ENCODE data around the gene C1orf198.
A peak's percentile ranks its signal among the peaks of the same experiment; 100 is the strongest.

Gene C1orf198

GRCh38 chr1:230792691-230793462, 75.4 kb downstream of the C1orf198 start:
- TF ChIP-seq, protein P1, sequence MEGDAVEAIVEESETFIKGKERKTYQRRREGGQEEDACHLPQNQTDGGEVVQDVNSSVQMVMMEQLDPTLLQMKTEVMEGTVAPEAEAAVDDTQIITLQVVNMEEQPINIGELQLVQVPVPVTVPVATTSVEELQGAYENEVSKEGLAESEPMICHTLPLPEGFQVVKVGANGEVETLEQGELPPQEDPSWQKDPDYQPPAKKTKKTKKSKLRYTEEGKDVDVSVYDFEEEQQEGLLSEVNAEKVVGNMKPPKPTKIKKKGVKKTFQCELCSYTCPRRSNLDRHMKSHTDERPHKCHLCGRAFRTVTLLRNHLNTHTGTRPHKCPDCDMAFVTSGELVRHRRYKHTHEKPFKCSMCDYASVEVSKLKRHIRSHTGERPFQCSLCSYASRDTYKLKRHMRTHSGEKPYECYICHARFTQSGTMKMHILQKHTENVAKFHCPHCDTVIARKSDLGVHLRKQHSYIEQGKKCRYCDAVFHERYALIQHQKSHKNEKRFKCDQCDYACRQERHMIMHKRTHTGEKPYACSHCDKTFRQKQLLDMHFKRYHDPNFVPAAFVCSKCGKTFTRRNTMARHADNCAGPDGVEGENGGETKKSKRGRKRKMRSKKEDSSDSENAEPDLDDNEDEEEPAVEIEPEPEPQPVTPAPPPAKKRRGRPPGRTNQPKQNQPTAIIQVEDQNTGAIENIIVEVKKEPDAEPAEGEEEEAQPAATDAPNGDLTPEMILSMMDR (conservative IDR thresholded peaks at IDR 0.05) = peak; percentile 26
- no peak for TF ChIP-seq ZFX (IDR thresholded peaks at IDR 0.05)
- no peak overlapping the region for H3K27ac ChIP-seq

GRCh38 chr1:230791986-230792564, 76.2 kb downstream of the C1orf198 start:
- H3K27ac ChIP-seq = no peak overlapping the region
- no peak for TF ChIP-seq ZFX (IDR thresholded peaks at IDR 0.05)
- TF ChIP-seq, protein P1 (conservative IDR thresholded peaks at IDR 0.05) = no peak

DNA sequence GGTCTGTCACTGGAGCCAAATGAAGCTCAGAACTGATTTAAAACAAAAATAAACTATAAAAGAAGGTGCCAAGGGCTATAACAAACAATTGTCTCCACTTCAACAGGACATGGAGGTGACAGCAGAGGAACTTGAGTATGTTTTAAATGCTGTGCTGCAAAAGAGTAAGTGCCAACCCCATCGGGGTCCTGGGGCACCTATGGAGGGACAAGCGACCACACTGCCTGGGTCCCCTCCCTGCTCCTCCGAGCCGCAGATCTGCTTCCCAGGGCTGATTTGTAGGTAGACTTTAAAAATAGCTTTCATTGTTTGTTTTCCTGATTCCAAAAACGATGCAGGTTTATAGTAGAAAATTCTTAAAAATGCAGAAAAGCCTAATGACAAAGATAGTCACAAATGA, 78.3 kb downstream of the C1orf198 start:
- no peak overlapping the region for H3K27ac ChIP-seq
- no peak for TF ChIP-seq ZFX (IDR thresholded peaks at IDR 0.05)

GRCh38 chr1:230788561-230789275, 79.6 kb downstream of the C1orf198 start:
- no peak for TF ChIP-seq ZFX (IDR thresholded peaks at IDR 0.05)
- TF ChIP-seq, protein P1 (conservative IDR thresholded peaks at IDR 0.05) = no peak
- H3K27ac ChIP-seq = no peak overlapping the region

DNA sequence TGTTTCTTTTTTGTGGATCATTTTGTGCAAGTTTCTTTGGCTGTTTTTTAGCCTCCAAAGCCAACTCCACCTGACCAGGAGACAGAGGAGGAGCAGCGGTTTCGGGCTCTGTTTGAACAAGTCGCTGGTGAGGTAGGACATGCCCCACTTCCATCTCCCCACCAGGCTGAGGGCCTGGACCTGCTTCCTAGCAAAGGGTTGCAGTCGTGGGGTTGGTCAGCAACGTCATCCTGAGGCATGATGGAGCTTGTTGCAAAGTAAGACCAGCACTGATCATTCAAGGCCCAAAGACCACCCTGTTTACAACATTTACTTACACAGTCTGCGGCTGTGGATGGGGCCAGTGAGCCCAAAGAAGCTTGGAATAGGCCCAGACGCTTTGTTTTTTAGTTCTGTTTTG, 80.8 kb downstream of the C1orf198 start:
- H3K27ac ChIP-seq = no peak overlapping the region
- TF ChIP-seq, protein P1 (conservative IDR thresholded peaks at IDR 0.05) = no peak
- no peak for TF ChIP-seq ZFX (IDR thresholded peaks at IDR 0.05)

Data from C4-2B (cell line).